ENCODE data around the gene ZNF487.

Gene ZNF487

GRCh38 chr10:43409385-43410109, 27.4 kb upstream of the ZNF487 start:
- peak overlapping the region; percentile 92 for H3K4me3 ChIP-seq (replicated peaks; ENCODE audit: low read depth, low read length)
- no peak for TF ChIP-seq CTCF (IDR thresholded peaks at IDR 0.05; ENCODE audit: low read depth, low read length, missing control alignments)
- no peak for DNase-seq (ENCODE audit: extremely low read depth, low read depth)

- no peak for TF ChIP-seq CTCF (IDR thresholded peaks at IDR 0.05; ENCODE audit: low read depth, low read length, missing control alignments)
- H3K4me3 ChIP-seq (replicated peaks; ENCODE audit: low read depth, low read length), result peak overlapping the region; percentile 92
- DNase-seq (ENCODE audit: extremely low read depth, low read depth), result no peak
These were observed 26.6 kb upstream of the ZNF487 start for GRCh38 chr10:43410345-43410744.

GRCh38 chr10:43411536-43411935, 25.4 kb upstream of the ZNF487 start:
- no peak for DNase-seq (ENCODE audit: extremely low read depth, low read depth)
- TF ChIP-seq CTCF (IDR thresholded peaks at IDR 0.05; ENCODE audit: low read depth, low read length, missing control alignments), result no peak

GRCh38 chr10:43415544-43415943, 21.4 kb upstream of the ZNF487 start:
- H3K4me3 ChIP-seq (replicated peaks; ENCODE audit: low read depth, low read length), result no peak overlapping the region
- no peak for DNase-seq (ENCODE audit: extremely low read depth, low read depth)
- TF ChIP-seq CTCF (IDR thresholded peaks at IDR 0.05; ENCODE audit: low read depth, low read length, missing control alignments), result no peak

More at GRCh38 chr10:43411536-43411935, 25.4 kb upstream of the ZNF487 start:
- H3K4me3 ChIP-seq (replicated peaks; ENCODE audit: low read depth, low read length), result no peak overlapping the region

GRCh38 chr10:43417950-43418768, 18.8 kb upstream of the ZNF487 start:
- no peak overlapping the region for H3K4me3 ChIP-seq (replicated peaks; ENCODE audit: low read depth, low read length)
- TF ChIP-seq CTCF (IDR thresholded peaks at IDR 0.05; ENCODE audit: low read depth, low read length, missing control alignments), result no peak
- no peak for DNase-seq (ENCODE audit: extremely low read depth, low read depth)

- DNase-seq (ENCODE audit: extremely low read depth, low read depth), result no peak
- TF ChIP-seq CTCF (IDR thresholded peaks at IDR 0.05; ENCODE audit: low read depth, low read length, missing control alignments), result no peak
- peak overlapping the region; percentile 45; the same call in 1 of the 2 replicates for H3K4me3 ChIP-seq (replicated peaks; ENCODE audit: low read depth, low read length)
These were observed 16.9 kb upstream of the ZNF487 start for GRCh38 chr10:43419997-43420368.

Measured in HFF-Myc (cell line).